ENCODE measurements around the gene PEAK1.

Gene PEAK1

GRCh38 chr15:77367631-77368030, 52.3 kb downstream of the PEAK1 start:
- Histone ChIP-seq H3K4me3 (ENCODE audit: low read length) (no peak overlapping the region), H3K9ac (ENCODE audit: low read length) (no peak overlapping the region), H3K27me3 (ENCODE audit: control insufficient read depth, insufficient read depth, low read length) (no peaks in the 10 kb centered on the region), H3K36me3 (ENCODE audit: control insufficient read depth, insufficient read depth, low read length) (no peaks in the 10 kb centered on the region), H3K27ac (ENCODE audit: low read depth, low read length) (no peak overlapping the region), H3K4me1 (ENCODE audit: control insufficient read depth, insufficient read depth, low read length) (no peaks in the 10 kb centered on the region)

DNA sequence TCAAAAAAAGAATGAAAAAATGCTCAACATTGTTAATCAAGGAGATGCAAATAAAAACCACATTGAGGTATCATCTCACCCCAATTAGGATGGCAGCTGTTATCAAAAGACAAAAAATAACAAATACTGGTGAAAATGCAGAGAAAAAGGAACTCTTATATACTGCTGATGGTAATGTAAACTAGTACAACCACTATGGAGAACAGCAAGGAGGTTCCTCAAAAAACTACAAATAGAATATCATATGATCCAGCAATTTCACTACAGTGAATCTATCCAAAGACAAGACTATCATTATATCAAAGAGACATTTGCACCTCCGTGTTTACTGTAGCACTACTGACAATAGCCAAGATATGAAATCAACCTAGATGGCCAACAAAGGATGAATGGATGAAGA, 58.4 kb downstream of the PEAK1 start:
- no peak overlapping the region for H3K9ac ChIP-seq (ENCODE audit: low read length)
- no peak overlapping the region for H3K27ac ChIP-seq (ENCODE audit: low read depth, low read length)
- H3K4me3 ChIP-seq (ENCODE audit: low read length): no peak overlapping the region
- H3K27me3 ChIP-seq (ENCODE audit: control insufficient read depth, insufficient read depth, low read length): no peaks in the 10 kb centered on the region
- H3K36me3 ChIP-seq (ENCODE audit: control insufficient read depth, insufficient read depth, low read length): no peaks in the 10 kb centered on the region
- H3K4me1 ChIP-seq (ENCODE audit: control insufficient read depth, insufficient read depth, low read length): no peaks in the 10 kb centered on the region

DNA sequence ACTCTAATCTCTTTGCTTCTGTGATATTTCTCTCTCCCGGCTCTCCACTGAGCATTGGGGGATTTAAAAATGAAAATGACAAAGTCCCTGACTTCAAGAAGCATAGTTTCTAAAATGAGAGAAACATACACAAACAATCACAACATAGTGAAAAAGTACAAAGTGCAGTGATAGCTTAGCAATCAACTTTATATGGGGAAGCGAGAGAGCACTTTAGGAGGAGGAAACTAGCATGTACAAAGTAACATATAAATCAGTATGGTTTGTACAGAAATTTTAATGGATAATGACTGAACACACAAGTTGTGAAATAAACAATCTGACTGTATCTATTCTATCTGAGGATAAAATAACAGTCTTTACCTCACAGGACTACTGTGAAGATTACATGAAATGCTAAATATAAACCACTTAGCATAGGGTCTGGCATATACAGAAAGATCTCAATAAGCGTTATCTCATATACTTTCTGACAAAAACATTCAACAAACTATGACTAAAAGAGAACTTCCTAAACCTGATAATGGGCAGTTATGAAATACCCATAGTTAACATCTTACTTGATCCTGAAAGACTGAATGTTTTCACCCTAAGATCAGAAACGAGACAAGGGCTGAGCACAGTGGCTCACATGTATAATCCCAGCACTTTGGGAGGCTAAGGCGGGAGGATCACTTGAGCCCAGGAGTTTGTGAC, 61.2 kb downstream of the PEAK1 start:
- Histone ChIP-seq H3K4me1 (ENCODE audit: control insufficient read depth, insufficient read depth, low read length) (no peaks in the 10 kb centered on the region), H3K4me3 (ENCODE audit: low read length) (no peak overlapping the region), H3K27me3 (ENCODE audit: control insufficient read depth, insufficient read depth, low read length) (no peaks in the 10 kb centered on the region), H3K9ac (ENCODE audit: low read length) (no peak overlapping the region), H3K27ac (ENCODE audit: low read depth, low read length) (no peak overlapping the region), H3K36me3 (ENCODE audit: control insufficient read depth, insufficient read depth, low read length) (no peaks in the 10 kb centered on the region)

GRCh38 chr15:77356305-77356704, 63.6 kb downstream of the PEAK1 start:
- Histone ChIP-seq H3K4me1 (ENCODE audit: control insufficient read depth, insufficient read depth, low read length) (no peaks in the 10 kb centered on the region), H3K4me3 (ENCODE audit: low read length) (no peak overlapping the region), H3K27ac (ENCODE audit: low read depth, low read length) (no peak overlapping the region), H3K36me3 (ENCODE audit: control insufficient read depth, insufficient read depth, low read length) (no peaks in the 10 kb centered on the region), H3K27me3 (ENCODE audit: control insufficient read depth, insufficient read depth, low read length) (no peaks in the 10 kb centered on the region), H3K9ac (ENCODE audit: low read length) (no peak overlapping the region)

- Histone ChIP-seq H3K36me3 (ENCODE audit: control insufficient read depth, insufficient read depth, low read length) (no peaks in the 10 kb centered on the region), H3K9ac (ENCODE audit: low read length) (no peak overlapping the region), H3K27me3 (ENCODE audit: control insufficient read depth, insufficient read depth, low read length) (no peaks in the 10 kb centered on the region), H3K4me3 (ENCODE audit: low read length) (no peak overlapping the region), H3K27ac (ENCODE audit: low read depth, low read length) (no peak overlapping the region), H3K4me1 (ENCODE audit: control insufficient read depth, insufficient read depth, low read length) (no peaks in the 10 kb centered on the region)
Measured at GRCh38 chr15:77355321-77355720, 64.6 kb downstream of the PEAK1 start.

GRCh38 chr15:77354063-77354462, 65.8 kb downstream of the PEAK1 start:
- no peaks in the 10 kb centered on the region for H3K36me3 ChIP-seq (ENCODE audit: control insufficient read depth, insufficient read depth, low read length)
- H3K4me3 ChIP-seq (ENCODE audit: low read length): no peak overlapping the region
- H3K27me3 ChIP-seq (ENCODE audit: control insufficient read depth, insufficient read depth, low read length): no peaks in the 10 kb centered on the region
- no peak overlapping the region for H3K9ac ChIP-seq (ENCODE audit: low read length)
- H3K4me1 ChIP-seq (ENCODE audit: control insufficient read depth, insufficient read depth, low read length): no peaks in the 10 kb centered on the region
- H3K27ac ChIP-seq (ENCODE audit: low read depth, low read length): no peak overlapping the region

- Histone ChIP-seq H3K4me1 (ENCODE audit: control insufficient read depth, insufficient read depth, low read length) (no peaks in the 10 kb centered on the region), H3K36me3 (ENCODE audit: control insufficient read depth, insufficient read depth, low read length) (no peaks in the 10 kb centered on the region), H3K27ac (ENCODE audit: low read depth, low read length) (no peak overlapping the region), H3K27me3 (ENCODE audit: control insufficient read depth, insufficient read depth, low read length) (no peaks in the 10 kb centered on the region), H3K9ac (ENCODE audit: low read length) (no peak overlapping the region), H3K4me3 (ENCODE audit: low read length) (no peak overlapping the region)
Measured at GRCh38 chr15:77352887-77353286, 67.0 kb downstream of the PEAK1 start.

DNA sequence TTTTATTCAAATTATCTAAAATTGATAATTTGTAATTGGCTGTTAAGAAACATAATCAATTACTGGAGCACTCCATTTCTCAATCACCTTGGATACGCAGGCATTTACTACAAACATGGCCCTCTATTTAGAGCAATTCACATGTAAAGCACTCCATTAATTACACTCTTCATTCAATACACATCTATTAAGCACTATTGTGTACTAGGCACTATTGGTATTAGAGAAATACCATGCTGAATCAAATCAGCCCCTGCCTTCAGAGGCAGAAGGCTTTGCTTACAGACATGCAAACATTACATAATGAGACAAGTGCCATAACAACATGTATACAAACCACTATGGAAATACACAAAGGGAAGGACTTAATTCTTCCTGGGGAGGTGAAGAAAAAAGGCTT, 69.1 kb downstream of the PEAK1 start:
- H3K27me3 ChIP-seq (ENCODE audit: control insufficient read depth, insufficient read depth, low read length): no peaks in the 10 kb centered on the region
- H3K9ac ChIP-seq (ENCODE audit: low read length): no peak overlapping the region
- H3K4me3 ChIP-seq (ENCODE audit: low read length): no peak overlapping the region
- H3K4me1 ChIP-seq (ENCODE audit: control insufficient read depth, insufficient read depth, low read length): no peaks in the 10 kb centered on the region
- H3K36me3 ChIP-seq (ENCODE audit: control insufficient read depth, insufficient read depth, low read length): no peaks in the 10 kb centered on the region
- H3K27ac ChIP-seq (ENCODE audit: low read depth, low read length): no peak overlapping the region

DNA sequence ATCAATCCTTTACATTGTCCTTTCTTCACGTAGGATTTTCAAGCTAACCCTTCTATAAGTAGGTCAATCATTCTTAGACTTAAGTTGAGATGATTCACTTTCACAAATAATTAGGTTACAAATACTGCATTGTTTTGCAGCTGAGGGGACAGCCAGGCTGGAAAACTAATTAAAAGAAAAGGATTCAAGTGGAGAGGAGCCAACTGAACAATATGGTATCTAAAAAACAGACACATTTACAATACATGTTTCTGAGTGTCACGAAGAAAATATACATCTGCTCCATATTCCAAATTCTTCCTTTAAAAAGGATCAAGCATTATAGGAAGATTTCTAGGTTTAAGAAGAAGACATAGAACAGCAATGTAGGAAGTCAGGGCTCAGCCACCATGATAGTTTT, 70.2 kb downstream of the PEAK1 start:
- Histone ChIP-seq H3K36me3 (ENCODE audit: control insufficient read depth, insufficient read depth, low read length) (no peaks in the 10 kb centered on the region), H3K4me3 (ENCODE audit: low read length) (no peak overlapping the region), H3K27me3 (ENCODE audit: control insufficient read depth, insufficient read depth, low read length) (no peaks in the 10 kb centered on the region), H3K27ac (ENCODE audit: low read depth, low read length) (no peak overlapping the region), H3K9ac (ENCODE audit: low read length) (no peak overlapping the region), H3K4me1 (ENCODE audit: control insufficient read depth, insufficient read depth, low read length) (no peaks in the 10 kb centered on the region)

DNA sequence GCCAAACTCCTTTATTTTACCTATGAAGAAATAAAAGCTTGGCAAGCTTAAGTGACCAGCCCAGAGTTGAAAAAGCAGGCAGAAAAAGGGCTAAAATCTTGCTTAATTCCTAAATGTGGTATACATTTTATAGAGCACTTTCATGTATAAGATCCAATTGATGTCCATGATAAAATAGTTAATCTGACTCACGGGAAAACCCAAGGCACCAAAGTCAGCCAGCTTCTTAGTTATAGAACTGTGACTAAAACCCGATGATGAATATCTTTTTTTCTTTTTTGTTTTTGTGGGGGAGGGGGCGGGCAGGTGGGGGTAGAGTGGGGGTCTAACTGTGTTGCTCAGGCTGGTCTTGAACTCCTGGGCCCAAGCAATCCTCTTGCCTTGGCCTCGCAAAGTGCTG, 71.4 kb downstream of the PEAK1 start:
- Histone ChIP-seq H3K36me3 (ENCODE audit: control insufficient read depth, insufficient read depth, low read length) (no peaks in the 10 kb centered on the region), H3K9ac (ENCODE audit: low read length) (no peak overlapping the region), H3K4me3 (ENCODE audit: low read length) (no peak overlapping the region), H3K4me1 (ENCODE audit: control insufficient read depth, insufficient read depth, low read length) (no peaks in the 10 kb centered on the region), H3K27me3 (ENCODE audit: control insufficient read depth, insufficient read depth, low read length) (no peaks in the 10 kb centered on the region), H3K27ac (ENCODE audit: low read depth, low read length) (no peak overlapping the region)

GRCh38 chr15:77347197-77347596, 72.7 kb downstream of the PEAK1 start:
- Histone ChIP-seq H3K27ac (ENCODE audit: low read depth, low read length) (no peak overlapping the region), H3K4me3 (ENCODE audit: low read length) (no peak overlapping the region), H3K36me3 (ENCODE audit: control insufficient read depth, insufficient read depth, low read length) (no peaks in the 10 kb centered on the region), H3K4me1 (ENCODE audit: control insufficient read depth, insufficient read depth, low read length) (no peaks in the 10 kb centered on the region), H3K27me3 (ENCODE audit: control insufficient read depth, insufficient read depth, low read length) (no peaks in the 10 kb centered on the region), H3K9ac (ENCODE audit: low read length) (no peak overlapping the region)

- no peaks in the 10 kb centered on the region for H3K27me3 ChIP-seq (ENCODE audit: control insufficient read depth, insufficient read depth, low read length)
- no peak overlapping the region for H3K27ac ChIP-seq (ENCODE audit: low read depth, low read length)
- H3K4me1 ChIP-seq (ENCODE audit: control insufficient read depth, insufficient read depth, low read length): no peaks in the 10 kb centered on the region
- no peak overlapping the region for H3K9ac ChIP-seq (ENCODE audit: low read length)
- H3K36me3 ChIP-seq (ENCODE audit: control insufficient read depth, insufficient read depth, low read length): no peaks in the 10 kb centered on the region
- H3K4me3 ChIP-seq (ENCODE audit: low read length): no peak overlapping the region
Measured at GRCh38 chr15:77346245-77347036, 73.5 kb downstream of the PEAK1 start.

GRCh38 chr15:77342807-77343206, 77.1 kb downstream of the PEAK1 start:
- Histone ChIP-seq H3K4me1 (ENCODE audit: control insufficient read depth, insufficient read depth, low read length) (no peaks in the 10 kb centered on the region), H3K27ac (ENCODE audit: low read depth, low read length) (no peak overlapping the region), H3K27me3 (ENCODE audit: control insufficient read depth, insufficient read depth, low read length) (no peaks in the 10 kb centered on the region), H3K36me3 (ENCODE audit: control insufficient read depth, insufficient read depth, low read length) (no peaks in the 10 kb centered on the region), H3K4me3 (ENCODE audit: low read length) (no peak overlapping the region), H3K9ac (ENCODE audit: low read length) (no peak overlapping the region)

Measured in rectal smooth muscle tissue (tissue), 1 donor.